HCT116 (cell line): ENCODE results near the gene ACBD6. TPM values are rescaled to one million over a fixed set of nuclear protein-coding genes. Genes with fewer than 3 reads are reported as not detected.

ENCODE experiments used
- ATAC-seq: fragments of 200-7000 bp; cut with Tn5 transposase; 2 replicates; pipeline ENCODE4 v1.9.1; 2020; ENCODE audit warnings: mild to moderate bottlenecking, moderate library complexity
- BruUV-seq: library from RNA; stranded (reverse); fragments of 400-500 nt; replicated peaks from 2 replicates; lab custom pipeline; 2021; lab: Mats Ljungman, UMichigan
- CTCF ChIA-PET: fragments of 300-600 bp; sonication (Branson Sonifier 250); formaldehyde crosslinking; loops from one replicate; lab custom pipeline; 2021; ENCODE audit warnings: antibody characterized with exemption; lab: Charles Lee
- POLR2A ChIA-PET: fragments of 300-600, 350-600 bp; sonication (Branson Sonifier 250); formaldehyde crosslinking; loops from one replicate; lab custom pipeline; 2021; ENCODE audit warnings: antibody characterized with exemption; lab: Charles Lee
- RAD21 ChIA-PET, 2 experiments: fragments of 300-600 bp; sonication (Branson Sonifier 250); formaldehyde crosslinking; loops; one replicate each; lab custom pipeline; 2023; ENCODE audit warnings: low total read pairs in 2 of 2; ENCODE audit not compliant: uncharacterized antibody in 2 of 2, unreplicated experiment in 2 of 2, low non-redundant PET in 1 of 2; lab: Charles Lee
- DNase-seq: peaks from one replicate; pipeline ENCODE4 v3.0.0-alpha.2; 2010; ENCODE audit warnings: low read depth, low spot score
- H2AFZ ChIP-seq: fragments of 200-600 bp; shearing (Covaris generic), sonication (generic); 2 replicates; pipeline ENCODE4 v1.6.1; 2017; ENCODE audit warnings: low read depth, mixed run types, mixed read lengths, antibody characterized with exemption, low read length; ENCODE audit not compliant: poor library complexity, severe bottlenecking
- H3K27ac ChIP-seq: 2 replicates; pipeline ENCODE4 v1.5.1; 2012; ENCODE audit warnings: low read depth, low read length
- H3K27me3 ChIP-seq: fragments of 200-600 bp; sonication (generic); 2 replicates; pipeline ENCODE4 v1.6.1; 2016; ENCODE audit warnings: mixed run types, low read length, mixed read lengths; ENCODE audit not compliant: insufficient read depth
- H3K36me3 ChIP-seq, 2 experiments: fragments of 200-500 bp in 1 of 2; fragments of 200-600 bp in 1 of 2; sonication (Bioruptor generic) in 1 of 2; sonication (generic) in 1 of 2; 2 replicates each; pipeline versions ENCODE4 v1.5.1 to v1.6.1; 2014 to 2016; ENCODE audit warnings: low read length in 2 of 2, inconsistent platforms in 1 of 2, mixed read lengths in 1 of 2, mixed run types in 1 of 2; ENCODE audit not compliant: insufficient read depth in 2 of 2, control insufficient read depth in 1 of 2
- H3K4me1 ChIP-seq, 2 experiments: fragments of 200-600 bp in 1 of 2; sonication (generic) in 1 of 2; 2 replicates each; pipeline versions ENCODE4 v1.5.1 to v1.6.1; 2012 to 2017; ENCODE audit warnings: low read length in 2 of 2, inconsistent platforms in 1 of 2, mild to moderate bottlenecking in 1 of 2, mixed read lengths in 1 of 2, mixed run types in 1 of 2, moderate library complexity in 1 of 2; ENCODE audit not compliant: insufficient read depth in 2 of 2, control insufficient read depth in 1 of 2
- H3K4me2 ChIP-seq: fragments of 200-600 bp; sonication (generic); 2 replicates; pipeline ENCODE4 v1.6.1; 2017; ENCODE audit warnings: mixed run types, low read length, mixed read lengths
- H3K4me3 ChIP-seq, 2 experiments: fragments of 200-600 bp in 1 of 2; sonication (generic) in 1 of 2; replicated peaks in 1 of 2; 2 replicates each; pipeline ENCODE4 v1.5.1; 2011 to 2016; ENCODE audit warnings: low read length in 2 of 2, control low read depth in 1 of 2, low read depth in 1 of 2, mild to moderate bottlenecking in 1 of 2, mixed read lengths in 1 of 2, mixed run types in 1 of 2
- H3K79me2 ChIP-seq: fragments of 200-600 bp; sonication (generic); 2 replicates; pipeline ENCODE4 v1.6.1; 2017; ENCODE audit warnings: mild to moderate bottlenecking, mixed run types, low read length, moderate library complexity, mixed read lengths; ENCODE audit not compliant: insufficient read depth
- H3K9ac ChIP-seq: fragments of 200-600 bp; sonication (generic); 2 replicates; pipeline ENCODE4 v1.6.1; 2016; ENCODE audit warnings: low read length, mixed read lengths
- H3K9me2 ChIP-seq: fragments of 200-600 bp; sonication (generic), shearing (Covaris generic); 2 replicates; pipeline ENCODE4 v1.6.1; 2017; ENCODE audit warnings: mixed run types, mild to moderate bottlenecking, moderate library complexity; ENCODE audit not compliant: insufficient read depth
- H3K9me3 ChIP-seq, 2 experiments: fragments of 200-500 bp in 1 of 2; fragments of 200-600 bp in 1 of 2; sonication (Bioruptor generic) in 1 of 2; sonication (generic) in 1 of 2; 2 replicates each; pipeline ENCODE4 v1.6.1; 2014 to 2017; ENCODE audit warnings: low read length in 2 of 2, mixed read lengths in 2 of 2, inconsistent platforms in 1 of 2, low read depth in 1 of 2, mild to moderate bottlenecking in 1 of 2, mixed run types in 1 of 2, moderate library complexity in 1 of 2; ENCODE audit not compliant: control insufficient read depth in 1 of 2, insufficient read depth in 1 of 2
- H4K20me1 ChIP-seq: fragments of 200-600 bp; sonication (generic), shearing (Covaris generic); 2 replicates; pipeline ENCODE4 v1.6.1; 2017; ENCODE audit warnings: mixed run types, mild to moderate bottlenecking, moderate library complexity; ENCODE audit not compliant: insufficient read depth
- CBX3 ChIP-seq: IDR thresholded peaks from 2 replicates; pipeline ENCODE4 v1.6.1; 2012; ENCODE audit warnings: low read depth
- CEBPB ChIP-seq: IDR thresholded peaks from 2 replicates; pipeline ENCODE4 v1.6.1; 2012; ENCODE audit warnings: low read depth
- EGR1 ChIP-seq: IDR thresholded peaks from 2 replicates; pipeline ENCODE4 v1.6.1; 2012; ENCODE audit warnings: low read depth
- FOSL1 ChIP-seq: IDR thresholded peaks from 2 replicates; pipeline ENCODE4 v1.6.1; 2012; ENCODE audit warnings: low read depth
- POLR2A ChIP-seq: IDR thresholded peaks from 2 replicates; pipeline ENCODE4 v1.7.0; 2011; ENCODE audit warnings: borderline replicate concordance; ENCODE audit not compliant: insufficient read depth, insufficient read length; ENCODE audit errors: extremely low read depth
- POLR2AphosphoS5 ChIP-seq: IDR thresholded peaks from 2 replicates; pipeline ENCODE4 v1.6.1; 2011; ENCODE audit warnings: mild to moderate bottlenecking, low read depth, low read length, moderate library complexity
- RAD21 ChIP-seq: IDR thresholded peaks from 2 replicates; pipeline ENCODE4 v1.6.1; 2012; ENCODE audit warnings: low read depth, mild to moderate bottlenecking
- SP1 ChIP-seq: IDR thresholded peaks from 2 replicates; pipeline ENCODE4 v1.6.1; 2012; ENCODE audit warnings: low read depth
- TCF7L2 ChIP-seq: IDR thresholded peaks from 2 replicates; pipeline ENCODE4 v1.7.0; 2011; ENCODE audit warnings: borderline replicate concordance, inconsistent platforms; ENCODE audit not compliant: insufficient read depth, insufficient read length; ENCODE audit errors: extremely low read depth
- YY1 ChIP-seq: IDR thresholded peaks from 2 replicates; pipeline ENCODE4 v1.6.1; 2011; ENCODE audit warnings: low read length, low read depth, moderate library complexity, mild to moderate bottlenecking; ENCODE audit not compliant: insufficient replicate concordance; ENCODE audit errors: extremely low read depth
- ZNF274 ChIP-seq: fragments of 200-500 bp; sonication (Bioruptor generic); IDR thresholded peaks from 2 replicates; pipeline ENCODE4 v1.6.1; 2014; ENCODE audit warnings: mild to moderate bottlenecking, low read depth, low read length, inconsistent platforms
- intact Hi-C: fragments of 100-400 bp; cut with micrococcal nuclease; formaldehyde crosslinking; loops from 2 replicates; pipeline ENCODE4 v1.10.0; 2022
- total RNA-seq: library from RNA; stranded (reverse); gene quantifications from one replicate; pipeline ENCODE4 v1.2.1, GENCODE V29; 2021; ENCODE audit not compliant: unreplicated experiment
- TF ChIP-seq, protein P1 (sequence below): IDR thresholded peaks from 2 replicates; pipeline ENCODE4 v1.6.1; 2012; ENCODE audit warnings: low read depth

Gene ACBD6
- total RNA-seq, 1 experiment from 2014 or later = 43.2 TPM

DNA sequence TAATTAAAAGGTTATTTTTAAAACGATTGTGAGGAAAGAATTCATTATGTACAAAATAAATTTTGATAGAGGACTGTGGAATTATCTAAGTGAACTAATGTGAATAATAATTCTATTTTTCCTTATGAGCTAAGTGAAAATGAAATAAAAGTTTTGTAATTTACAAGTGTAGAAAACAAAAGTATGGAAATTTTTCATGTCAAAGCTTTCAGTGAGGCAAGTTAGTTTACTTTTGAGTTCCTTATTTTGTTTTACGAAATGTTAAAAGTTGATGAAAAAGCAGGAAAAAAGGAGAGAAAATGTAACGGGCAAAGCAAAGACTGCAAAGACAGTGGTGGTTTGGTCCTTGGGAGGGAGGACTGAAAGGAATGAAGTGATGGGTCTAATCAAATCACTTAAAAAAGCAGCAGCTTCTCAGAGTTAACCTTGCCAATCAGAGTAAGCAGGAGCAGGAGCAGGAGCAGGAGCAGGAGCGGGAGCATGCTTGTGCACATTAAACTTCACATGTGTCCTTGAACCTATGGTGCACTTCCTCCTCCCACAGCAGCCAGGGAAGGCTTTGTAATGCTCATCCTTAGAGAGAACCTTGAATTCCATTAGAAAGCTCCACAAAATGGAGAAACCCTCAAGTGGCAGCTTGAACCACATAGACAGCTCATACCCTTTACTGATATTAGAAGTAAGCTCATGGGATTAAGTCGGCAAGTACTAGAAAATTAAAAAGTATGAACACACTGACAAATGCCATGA lies 139.0 kb downstream of the ACBD6 start:
- intact Hi-C loops = no loop called here
- Histone ChIP-seq H3K79me2 (no peaks in the 10 kb centered on the region; the same call in 1 of the 2 replicates), H2AFZ (no peak overlapping the region), H3K9ac (no peak overlapping the region), H3K9me3 (no peaks in the 10 kb centered on the region), H3K27ac (no peak overlapping the region), H4K20me1 (no peaks in the 10 kb centered on the region), H3K9me2 (no peaks in the 10 kb centered on the region), H3K4me2 (no peak overlapping the region), H3K4me3 (no peak overlapping the region), H3K27me3 (no peaks in the 10 kb centered on the region), H3K36me3 (no peaks in the 10 kb centered on the region), H3K4me1 (peaks cover 0 to 4% of the 10 kb centered on the region in 2 experiments; a peak in 1 of 4 replicates)
- CTCF ChIA-PET = no interaction called here
- BruUV-seq = no TSS peak
- DNase-seq (no peak), ATAC-seq (no peak)
- RAD21 ChIA-PET = no interaction called here
- TF ChIP-seq, protein P1, sequence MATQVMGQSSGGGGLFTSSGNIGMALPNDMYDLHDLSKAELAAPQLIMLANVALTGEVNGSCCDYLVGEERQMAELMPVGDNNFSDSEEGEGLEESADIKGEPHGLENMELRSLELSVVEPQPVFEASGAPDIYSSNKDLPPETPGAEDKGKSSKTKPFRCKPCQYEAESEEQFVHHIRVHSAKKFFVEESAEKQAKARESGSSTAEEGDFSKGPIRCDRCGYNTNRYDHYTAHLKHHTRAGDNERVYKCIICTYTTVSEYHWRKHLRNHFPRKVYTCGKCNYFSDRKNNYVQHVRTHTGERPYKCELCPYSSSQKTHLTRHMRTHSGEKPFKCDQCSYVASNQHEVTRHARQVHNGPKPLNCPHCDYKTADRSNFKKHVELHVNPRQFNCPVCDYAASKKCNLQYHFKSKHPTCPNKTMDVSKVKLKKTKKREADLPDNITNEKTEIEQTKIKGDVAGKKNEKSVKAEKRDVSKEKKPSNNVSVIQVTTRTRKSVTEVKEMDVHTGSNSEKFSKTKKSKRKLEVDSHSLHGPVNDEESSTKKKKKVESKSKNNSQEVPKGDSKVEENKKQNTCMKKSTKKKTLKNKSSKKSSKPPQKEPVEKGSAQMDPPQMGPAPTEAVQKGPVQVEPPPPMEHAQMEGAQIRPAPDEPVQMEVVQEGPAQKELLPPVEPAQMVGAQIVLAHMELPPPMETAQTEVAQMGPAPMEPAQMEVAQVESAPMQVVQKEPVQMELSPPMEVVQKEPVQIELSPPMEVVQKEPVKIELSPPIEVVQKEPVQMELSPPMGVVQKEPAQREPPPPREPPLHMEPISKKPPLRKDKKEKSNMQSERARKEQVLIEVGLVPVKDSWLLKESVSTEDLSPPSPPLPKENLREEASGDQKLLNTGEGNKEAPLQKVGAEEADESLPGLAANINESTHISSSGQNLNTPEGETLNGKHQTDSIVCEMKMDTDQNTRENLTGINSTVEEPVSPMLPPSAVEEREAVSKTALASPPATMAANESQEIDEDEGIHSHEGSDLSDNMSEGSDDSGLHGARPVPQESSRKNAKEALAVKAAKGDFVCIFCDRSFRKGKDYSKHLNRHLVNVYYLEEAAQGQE = no peak
- no peak for TF ChIP-seq ZNF274
- no peak for TF ChIP-seq FOSL1
- no peak for TF ChIP-seq CBX3
- TF ChIP-seq CEBPB = no peak
- no peak for TF ChIP-seq EGR1
- TF ChIP-seq POLR2AphosphoS5 = no peak
- TF ChIP-seq SP1 = no peak
- no peak for TF ChIP-seq TCF7L2
- no peak for TF ChIP-seq YY1
- no peak for TF ChIP-seq POLR2A
- TF ChIP-seq RAD21 = no peak
- POLR2A ChIA-PET = no interaction called here
